ENCODE measurements around the gene NCMAP. TPM values are rescaled to one million over a fixed set of nuclear protein-coding genes. Genes with fewer than 3 reads are reported as not detected.

Gene NCMAP
- total and polyA plus RNA-seq, 7 donors, result 0.51 to 1.8 (median 0.60) TPM; not detected in 4

GRCh38 chr1:24554714-24555113 lies 1.2 kb upstream of the NCMAP start:
- 96 to 97% methylated on average over 4 of the region's 4 CpGs for WGBS, 2 donors

GRCh38 chr1:24556414-24556795 lies 518 bp downstream of the NCMAP start:
- no peak for DNase-seq
- Histone ChIP-seq H3K27ac (no peak overlapping the region), H3K4me1 (peaks cover 0 to 11% (median 9%) of the 10 kb centered on the region in 4 donors), H3K9me3 (no peaks in the 10 kb centered on the region), H3K4me3 (peak overlapping the region in 1 of 4 donors; percentile 23), H3K36me3 (no peaks in the 10 kb centered on the region), H3K27me3 (peaks cover 24 to 62% (median 37%) of the 10 kb centered on the region in 3 donors)
- TF ChIP-seq POLR2A (IDR thresholded peaks at IDR 0.05), result no peak
- TF ChIP-seq EP300 (IDR thresholded peaks at IDR 0.05), result no peak
- TF ChIP-seq CTCF (IDR thresholded peaks at IDR 0.05), result no peak
- no peak for TF ChIP-seq POLR2AphosphoS5 (IDR thresholded peaks at IDR 0.05)
- WGBS, 2 donors, result 31 to 51% methylated on average over 19 of the region's 19 CpGs
- intact Hi-C loops (cut with DNase I), result no loop called here

More at GRCh38 chr1:24554714-24555113, 1.2 kb upstream of the NCMAP start:
- DNase-seq, result no peak
- no peak overlapping the region for H3K4me3 ChIP-seq
- H3K27me3 ChIP-seq, result peaks cover 24 to 62% (median 37%) of the 10 kb centered on the region in 3 donors
- H3K4me1 ChIP-seq, result peaks cover 0 to 11% (median 9%) of the 10 kb centered on the region in 4 donors
- no peaks in the 10 kb centered on the region for H3K36me3 ChIP-seq
- TF ChIP-seq POLR2AphosphoS5 (IDR thresholded peaks at IDR 0.05), result no peak
- intact Hi-C loops (cut with DNase I), result no loop called here
- H3K9me3 ChIP-seq, result no peaks in the 10 kb centered on the region
- no peak overlapping the region for H3K27ac ChIP-seq

- intact Hi-C loops (cut with DNase I), result no loop called here
- WGBS, 2 donors, result 94 to 97% methylated on average over 6 of the region's 6 CpGs
- Histone ChIP-seq H3K27ac (no peak overlapping the region), H3K27me3 (peaks cover 24 to 62% (median 37%) of the 10 kb centered on the region in 3 donors), H3K9me3 (no peaks in the 10 kb centered on the region), H3K4me3 (no peak overlapping the region), H3K4me1 (peaks cover 0 to 11% (median 9%) of the 10 kb centered on the region in 4 donors), H3K36me3 (no peaks in the 10 kb centered on the region)
- no peak for DNase-seq
- TF ChIP-seq POLR2AphosphoS5 (IDR thresholded peaks at IDR 0.05), result no peak
- no peak for TF ChIP-seq EP300 (IDR thresholded peaks at IDR 0.05)
- TF ChIP-seq CTCF (IDR thresholded peaks at IDR 0.05), result no peak
Measured at GRCh38 chr1:24557220-24557619, 1.3 kb downstream of the NCMAP start.

DNA sequence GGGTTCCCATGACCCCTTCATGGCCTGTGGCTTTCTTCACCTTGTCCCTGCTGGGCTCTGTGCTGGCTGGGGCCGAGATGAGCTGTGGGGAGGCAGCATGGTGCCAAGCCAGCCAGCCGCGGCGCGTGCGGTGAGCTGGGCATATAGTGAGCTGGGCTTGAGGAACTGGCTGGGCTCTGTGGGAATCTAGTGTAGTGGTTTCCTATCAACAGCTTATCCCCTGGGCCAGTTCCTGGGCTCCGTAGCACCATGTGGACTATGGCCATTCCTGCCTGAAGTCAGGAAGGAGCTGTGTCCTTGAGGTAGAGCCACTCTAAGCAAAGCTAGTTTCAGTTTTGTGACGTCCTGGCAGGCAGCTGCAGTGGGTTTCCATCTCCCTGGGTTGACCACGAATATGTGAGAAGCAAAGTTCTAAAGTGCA lies 1.8 kb downstream of the NCMAP start:
- Histone ChIP-seq H3K27me3 (peaks cover 24 to 62% (median 37%) of the 10 kb centered on the region in 3 donors), H3K36me3 (no peaks in the 10 kb centered on the region), H3K4me3 (no peak overlapping the region), H3K9me3 (no peaks in the 10 kb centered on the region), H3K27ac (no peak overlapping the region), H3K4me1 (peaks cover 0 to 11% (median 9%) of the 10 kb centered on the region in 4 donors)
- TF ChIP-seq POLR2AphosphoS5 (IDR thresholded peaks at IDR 0.05) (no peak), CTCF (IDR thresholded peaks at IDR 0.05) (no peak), POLR2A (IDR thresholded peaks at IDR 0.05) (no peak), EP300 (IDR thresholded peaks at IDR 0.05) (no peak)
- intact Hi-C loops (cut with DNase I), result no loop called here
- DNase-seq, result no peak
- 74 to 77% methylated on average over 9 of the region's 9 CpGs for WGBS, 2 donors

DNA sequence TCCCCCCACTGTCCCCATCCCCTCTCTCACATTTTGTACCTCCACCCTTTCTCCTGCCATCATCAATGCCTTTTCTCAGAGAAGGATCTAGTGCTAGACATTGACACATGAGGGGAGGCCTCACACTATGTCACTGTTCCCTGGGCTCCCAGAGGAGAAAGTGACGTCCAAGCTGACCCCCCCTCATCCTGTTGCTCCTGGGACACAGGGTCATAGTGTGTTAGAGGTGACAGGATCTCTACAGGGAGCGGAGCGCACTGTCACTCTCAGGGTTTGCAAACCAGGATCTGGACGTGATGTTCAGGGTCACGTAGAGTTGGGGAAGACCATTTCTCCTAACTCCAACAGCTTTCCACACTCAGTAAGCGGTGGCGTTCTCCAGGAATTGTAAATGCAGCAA lies 2.6 kb downstream of the NCMAP start:
- 84 to 87% methylated on average over 7 of the region's 7 CpGs for WGBS, 2 donors
- H3K4me3 ChIP-seq, result no peak overlapping the region
- peaks cover 24 to 59% (median 37%) of the 10 kb centered on the region in 3 donors for H3K27me3 ChIP-seq
- DNase-seq, result no peak
- intact Hi-C loops (cut with DNase I), result no loop called here
- H3K9me3 ChIP-seq, result no peaks in the 10 kb centered on the region
- TF ChIP-seq CTCF (IDR thresholded peaks at IDR 0.05), result no peak
- no peak for TF ChIP-seq POLR2A (IDR thresholded peaks at IDR 0.05)
- TF ChIP-seq EP300 (IDR thresholded peaks at IDR 0.05), result no peak
- no peak for TF ChIP-seq POLR2AphosphoS5 (IDR thresholded peaks at IDR 0.05)
- no peak overlapping the region for H3K27ac ChIP-seq
- no peaks in the 10 kb centered on the region for H3K36me3 ChIP-seq
- H3K4me1 ChIP-seq, result peaks cover 0 to 11% (median 9%) of the 10 kb centered on the region in 4 donors

All from sigmoid colon (tissue), 7 donors.